AG04450 (cell line): ENCODE data around the gene SUN2. TPM values are rescaled to one million over a fixed set of nuclear protein-coding genes. Genes with fewer than 3 reads are reported as not detected.

Experiments used
- CTCF ChIA-PET: fragments of 300-600, 350-600 bp; formaldehyde crosslinking; extraction: SDS; loops from one replicate; lab custom pipeline; 2022; ENCODE audit warnings: antibody characterized with exemption, inconsistent platforms; lab: Charles Lee
- POLR2A ChIA-PET: fragments of 350-600 bp; formaldehyde crosslinking; extraction: SDS; loops from one replicate; lab custom pipeline; 2021; ENCODE audit warnings: antibody characterized with exemption, inconsistent platforms; lab: Yijun Ruan, JAX
- DNase-seq: peaks from one replicate; pipeline ENCODE4 v3.0.0-alpha.2; 2011; ENCODE audit warnings: low read depth, low spot score
- H3K27ac ChIP-seq: one replicate; pipeline ENCODE4 v1.5.1; 2012; ENCODE audit warnings: low read depth, low read length, control low read depth
- H3K27me3 ChIP-seq: one replicate; pipeline ENCODE4 v1.6.0; 2012; ENCODE audit warnings: low read length; ENCODE audit not compliant: control insufficient read depth, insufficient read depth
- H3K4me3 ChIP-seq: 2 replicates; pipeline ENCODE4 v1.5.1; 2011; ENCODE audit warnings: mild to moderate bottlenecking, low read depth, low read length, control low read depth
- H3K9me3 ChIP-seq: 2 replicates; pipeline ENCODE4 v1.5.1; 2012; ENCODE audit warnings: low read length; ENCODE audit not compliant: control insufficient read depth, insufficient read depth
- CTCF ChIP-seq: IDR thresholded peaks from 2 replicates; pipeline ENCODE4 v1.5.1; 2011; ENCODE audit warnings: low read depth, low read length, control low read depth, inconsistent platforms
- polyA plus RNA-seq: library from polyadenylated mRNA; depleted of rRNA; stranded (reverse); fragments of >200 nt; gene quantifications from 2 replicates; pipeline ENCODE4 v1.2.3, GENCODE V29; 2011

Gene SUN2
- polyA plus RNA-seq, 1 experiment: 24.5 TPM

DNA sequence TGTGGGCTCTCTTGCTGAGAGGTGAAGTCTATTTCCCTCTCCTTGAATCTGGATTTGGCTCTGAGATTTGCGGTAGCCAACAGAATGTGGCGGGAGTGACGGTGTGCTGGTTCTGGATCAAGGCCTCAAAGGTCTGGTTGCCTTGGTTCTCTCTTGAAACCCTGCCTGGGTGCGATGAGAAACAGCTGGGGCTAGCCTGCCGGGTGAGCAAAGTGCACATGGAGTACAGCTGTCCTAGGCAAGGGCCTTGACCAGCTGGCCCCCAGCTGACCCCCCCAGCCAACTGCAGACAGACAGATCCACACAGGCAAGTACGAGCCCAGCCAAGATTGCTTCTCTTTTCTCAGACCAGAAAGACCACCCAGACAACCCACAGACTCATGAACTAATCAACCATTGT is 10.8 kb downstream of the SUN2 start:
- no peaks in the 10 kb centered on the region for H3K9me3 ChIP-seq
- POLR2A ChIA-PET: no interaction called here
- CTCF ChIA-PET: no interaction called here
- H3K4me3 ChIP-seq: no peak overlapping the region
- H3K27me3 ChIP-seq: no peaks in the 10 kb centered on the region
- TF ChIP-seq CTCF: no peak
- no peak for DNase-seq
- H3K27ac ChIP-seq: no peak overlapping the region

- Histone ChIP-seq H3K4me3 (no peak overlapping the region), H3K9me3 (no peaks in the 10 kb centered on the region; the same call in 1 of the 2 replicates), H3K27me3 (no peaks in the 10 kb centered on the region), H3K27ac (no peak overlapping the region)
- no peak for TF ChIP-seq CTCF
- ChIA-PET CTCF (no interaction called here), POLR2A (interaction anchor here (1.1 kb wide), 1 partner anchor 12 kb away, joined by 3 read pairs; no protein-coding TSS in a partner anchor)
- DNase-seq: no peak
These were observed 13.4 kb downstream of the SUN2 start for GRCh38 chr22:38742176-38742942.

GRCh38 chr22:38741576-38741975 is 14.2 kb downstream of the SUN2 start:
- DNase-seq: no peak
- H3K27ac ChIP-seq: no peak overlapping the region
- CTCF ChIA-PET: no interaction called here

GRCh38 chr22:38741166-38741565 is 14.6 kb downstream of the SUN2 start:
- CTCF ChIA-PET: no interaction called here
- no peaks in the 10 kb centered on the region for H3K27me3 ChIP-seq
- POLR2A ChIA-PET: interaction anchor here (1.6 kb wide), 1 partner anchor 35 kb away, joined by 5 read pairs; the partner anchor contains the start of gene GTPBP1
- no peaks in the 10 kb centered on the region; the same call in 1 of the 2 replicates for H3K9me3 ChIP-seq
- DNase-seq: no peak
- no peak for TF ChIP-seq CTCF
- H3K27ac ChIP-seq: no peak overlapping the region
- H3K4me3 ChIP-seq: no peak overlapping the region

More at GRCh38 chr22:38741576-38741975, 14.2 kb downstream of the SUN2 start:
- H3K9me3 ChIP-seq: no peaks in the 10 kb centered on the region; the same call in 1 of the 2 replicates
- H3K4me3 ChIP-seq: no peak overlapping the region
- no peaks in the 10 kb centered on the region for H3K27me3 ChIP-seq
- POLR2A ChIA-PET: no interaction called here
- no peak for TF ChIP-seq CTCF

DNA sequence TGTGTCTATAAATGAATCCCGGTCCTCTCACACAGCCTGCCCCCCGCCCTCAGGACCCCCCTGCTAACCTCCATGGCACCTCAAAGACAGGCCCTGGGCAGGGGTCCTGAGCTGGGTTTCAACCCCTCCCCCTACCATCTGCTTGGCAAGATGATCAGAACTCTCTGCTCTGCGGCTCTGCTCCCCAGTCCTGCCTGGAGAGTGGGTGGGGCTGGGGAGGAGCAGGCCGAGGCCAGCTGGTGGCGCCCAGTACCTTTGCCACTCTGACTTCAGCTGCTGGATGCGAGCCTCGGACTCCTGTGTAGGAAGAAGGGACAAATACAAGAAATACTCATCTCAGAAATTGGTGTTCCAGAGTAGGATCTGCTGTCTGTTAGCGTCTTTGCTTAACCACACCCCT is 15.0 kb downstream of the SUN2 start:
- POLR2A ChIA-PET: interaction anchor here (0.5 to 1.6 kb wide), 2 partner anchors 9 to 35 kb away, joined by 5 read pairs; partner anchors contain the start of gene GTPBP1
- H3K9me3 ChIP-seq: no peaks in the 10 kb centered on the region; the same call in 1 of the 2 replicates
- DNase-seq: no peak
- CTCF ChIA-PET: interaction anchor here (1.5 kb wide), 1 partner anchor 16 kb away, joined by 6 read pairs; no protein-coding TSS in a partner anchor
- TF ChIP-seq CTCF: no peak
- no peak overlapping the region for H3K4me3 ChIP-seq
- H3K27ac ChIP-seq: no peak overlapping the region
- no peaks in the 10 kb centered on the region for H3K27me3 ChIP-seq
